ENCODE data around the gene MYBBP1A.

Gene MYBBP1A

DNA sequence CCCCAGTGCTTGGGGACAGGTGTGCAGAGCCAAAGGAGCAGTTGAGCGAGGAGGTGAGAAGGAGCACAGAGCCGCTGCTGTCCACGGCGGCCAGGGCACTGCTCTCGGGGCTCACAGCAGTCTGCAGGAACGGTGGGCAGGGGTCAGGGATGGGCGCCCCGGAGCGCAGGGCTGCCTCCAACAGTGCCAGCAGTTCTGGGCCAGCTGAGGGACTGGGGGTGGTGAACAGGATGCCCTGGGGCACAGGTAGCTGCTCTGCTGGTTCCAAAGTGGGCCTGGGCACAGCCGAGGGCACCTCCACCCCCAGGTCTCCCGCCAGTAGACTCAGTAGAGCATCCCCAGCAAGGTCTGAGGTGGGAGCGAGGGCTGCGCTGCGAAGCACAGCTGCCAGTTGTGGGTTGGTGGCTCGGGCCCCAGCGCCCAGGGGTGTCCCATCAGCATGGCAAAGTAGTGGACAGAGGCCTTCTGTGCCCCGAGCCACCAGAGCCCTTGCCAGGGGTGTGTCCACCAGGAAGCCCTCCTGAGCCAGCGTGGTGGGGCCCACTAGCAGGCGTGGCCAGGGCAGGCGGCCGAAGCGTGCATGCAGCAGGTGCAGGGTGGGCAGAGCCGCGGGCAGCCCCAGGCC, 3.3 kb upstream of the MYBBP1A start:
- Histone ChIP-seq H3K4me3 (replicated peaks; ENCODE audit: low read depth, low read length) (no peak overlapping the region), H3K36me3 (ENCODE audit: control insufficient read depth, insufficient read depth, low read length) (peaks cover 3% of the 10 kb centered on the region; the same call in 1 of the 2 replicates), H3K27me3 (replicated peaks; ENCODE audit: control insufficient read depth, insufficient read depth, low read length) (no peaks in the 10 kb centered on the region)
- no peak for DNase-seq (ENCODE audit: extremely low read depth, insufficient read length)
- no peak for TF ChIP-seq CTCF (IDR thresholded peaks at IDR 0.05; ENCODE audit: insufficient read depth, low read length, poor library complexity, severe bottlenecking)

DNA sequence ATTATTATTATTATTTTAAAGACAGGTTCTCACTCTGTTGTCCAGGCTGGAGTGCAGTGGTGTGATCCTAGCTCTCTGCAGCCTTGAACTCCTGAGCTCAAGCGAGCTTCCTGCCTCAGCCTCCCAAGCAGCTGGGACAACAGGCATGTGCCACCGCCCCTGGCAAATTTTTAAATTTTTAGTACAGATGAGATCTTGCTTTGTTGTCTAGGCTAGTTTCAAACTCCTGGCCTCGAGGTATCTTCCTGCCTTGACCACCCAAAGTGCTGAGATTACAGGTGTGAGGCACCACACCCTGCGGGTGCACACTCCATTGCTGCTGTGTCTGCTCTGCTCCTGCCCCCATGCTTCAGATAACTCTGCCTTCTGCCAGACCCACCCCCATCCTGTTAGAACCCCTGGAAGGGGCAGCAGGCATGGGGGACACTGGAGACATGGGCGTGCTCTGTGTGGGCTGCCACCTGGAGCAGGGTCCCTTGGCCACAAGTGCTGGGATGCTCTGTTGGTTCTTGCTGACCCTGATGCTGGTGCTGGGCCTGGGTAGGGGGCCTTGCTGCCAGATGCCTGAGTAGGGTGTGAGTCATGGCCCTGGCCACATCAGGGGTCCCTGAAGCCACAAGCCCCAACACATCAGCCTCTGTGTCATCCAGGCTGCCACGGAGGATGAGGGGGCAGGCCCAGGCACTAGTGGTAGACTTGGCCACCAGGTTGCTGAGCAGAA, 2.6 kb upstream of the MYBBP1A start:
- no peak for DNase-seq (ENCODE audit: extremely low read depth, insufficient read length)
- no peaks in the 10 kb centered on the region for H3K27me3 ChIP-seq (replicated peaks; ENCODE audit: control insufficient read depth, insufficient read depth, low read length)
- H3K4me3 ChIP-seq (replicated peaks; ENCODE audit: low read depth, low read length), result no peak overlapping the region
- H3K36me3 ChIP-seq (ENCODE audit: control insufficient read depth, insufficient read depth, low read length), result peaks cover 7% of the 10 kb centered on the region; the same call in 1 of the 2 replicates
- no peak for TF ChIP-seq CTCF (IDR thresholded peaks at IDR 0.05; ENCODE audit: insufficient read depth, low read length, poor library complexity, severe bottlenecking)

- peaks cover 11% of the 10 kb centered on the region for H3K36me3 ChIP-seq (ENCODE audit: control insufficient read depth, insufficient read depth, low read length)
- H3K27me3 ChIP-seq (replicated peaks; ENCODE audit: control insufficient read depth, insufficient read depth, low read length), result no peaks in the 10 kb centered on the region
- no peak for TF ChIP-seq CTCF (IDR thresholded peaks at IDR 0.05; ENCODE audit: insufficient read depth, low read length, poor library complexity, severe bottlenecking)
- no peak for DNase-seq (ENCODE audit: extremely low read depth, insufficient read length)
- no peak overlapping the region for H3K4me3 ChIP-seq (replicated peaks; ENCODE audit: low read depth, low read length)
Measured at GRCh38 chr17:4556996-4557395, 1.8 kb upstream of the MYBBP1A start.

DNA sequence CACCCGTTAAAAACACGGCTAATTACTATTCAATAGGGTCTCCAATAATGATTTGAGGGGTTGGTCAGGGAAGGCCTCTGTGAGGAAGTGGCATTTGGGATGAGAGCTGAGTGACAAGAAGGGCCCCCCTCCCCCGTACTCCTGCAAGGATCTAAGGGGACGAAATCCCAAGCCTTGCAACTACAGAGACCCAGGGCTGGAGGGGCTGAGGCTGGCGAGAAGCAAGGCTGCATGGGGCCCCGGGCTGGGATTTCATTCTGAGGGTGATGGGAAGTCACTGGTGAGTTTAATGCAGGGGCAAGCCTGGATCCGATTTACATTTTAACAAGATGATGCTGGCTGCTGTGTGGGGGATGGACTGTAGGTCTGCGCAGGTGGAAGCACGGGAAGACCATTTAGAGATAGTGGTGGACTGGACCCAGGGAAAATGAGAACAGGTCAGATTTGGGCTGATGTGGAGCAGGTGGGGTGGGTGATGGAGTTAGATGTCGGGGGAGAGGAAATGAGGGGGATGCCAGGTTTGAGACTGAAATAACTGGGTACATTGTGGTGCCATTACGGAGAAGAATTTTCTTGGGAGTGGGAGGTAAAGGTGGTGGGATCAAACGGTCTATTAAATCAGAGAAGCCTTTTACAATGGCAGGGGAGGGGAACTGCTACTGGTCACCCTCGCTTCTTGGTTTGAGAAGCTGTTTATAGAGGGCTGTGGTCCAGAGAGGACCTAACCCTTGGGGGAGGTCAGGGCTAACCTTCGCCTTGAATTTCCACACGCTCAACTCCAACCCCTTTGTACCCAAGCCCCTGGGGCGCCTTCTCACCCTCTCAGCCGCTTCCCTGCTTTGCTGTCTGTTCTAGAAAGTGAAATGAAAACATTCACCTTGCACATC, 932 bp upstream of the MYBBP1A start:
- no peak for TF ChIP-seq CTCF (IDR thresholded peaks at IDR 0.05; ENCODE audit: insufficient read depth, low read length, poor library complexity, severe bottlenecking)
- Histone ChIP-seq H3K27me3 (replicated peaks; ENCODE audit: control insufficient read depth, insufficient read depth, low read length) (no peaks in the 10 kb centered on the region), H3K36me3 (ENCODE audit: control insufficient read depth, insufficient read depth, low read length) (peaks cover 17% of the 10 kb centered on the region), H3K4me3 (replicated peaks; ENCODE audit: low read depth, low read length) (peak overlapping the region; percentile 94)
- no peak for DNase-seq (ENCODE audit: extremely low read depth, insufficient read length)

GRCh38 chr17:4554441-4554996, 665 bp downstream of the MYBBP1A start:
- Histone ChIP-seq H3K36me3 (ENCODE audit: control insufficient read depth, insufficient read depth, low read length) (peaks cover 27% of the 10 kb centered on the region), H3K27me3 (replicated peaks; ENCODE audit: control insufficient read depth, insufficient read depth, low read length) (no peaks in the 10 kb centered on the region), H3K4me3 (replicated peaks; ENCODE audit: low read depth, low read length) (peak overlapping the region; percentile 94)
- no peak for TF ChIP-seq CTCF (IDR thresholded peaks at IDR 0.05; ENCODE audit: insufficient read depth, low read length, poor library complexity, severe bottlenecking)
- peak; percentile 22 for DNase-seq (ENCODE audit: extremely low read depth, insufficient read length)
